K562 (cell line): ENCODE measurements around the gene PRMT2. TPM values are rescaled to one million over a fixed set of nuclear protein-coding genes. Genes with fewer than 3 reads are reported as not detected.

Source experiments
- ATAC-seq: fragments of 200-7000 bp; cut with Tn5 transposase; 3 replicates; pipeline ENCODE4 v1.9.1; 2020; ENCODE audit warnings: moderate library complexity
- BruUV-seq: library from RNA; stranded (reverse); fragments of 400-500 nt; replicated peaks from 2 replicates; lab custom pipeline; 2021; lab: Mats Ljungman, UMichigan
- CTCF ChIA-PET: fragments of 300-600 bp; formaldehyde crosslinking; extraction: SDS; loops from one replicate; lab custom pipeline; 2021; ENCODE audit warnings: low intra/inter-chr PET ratio; lab: Yijun Ruan, JAX
- POLR2A ChIA-PET: fragments of 300-600, 350-650 bp; sonication (Branson Sonifier 250); formaldehyde crosslinking; extraction: SDS; loops from one replicate; lab custom pipeline; 2021; ENCODE audit warnings: antibody characterized with exemption, inconsistent platforms; lab: Yijun Ruan, JAX
- DNase-seq, 4 experiments: peaks; one replicate each; pipeline versions ENCODE4 v3.0.0 to v3.0.0-alpha.2; 2011 to 2018; ENCODE audit warnings: low spot score in 3 of 4, mixed read lengths in 3 of 4; ENCODE audit errors: extremely low read depth in 1 of 4
- FAIRE-seq: peaks from 2 replicates; lab custom pipeline; 2011; peaks lifted over from hg19 to GRCh38; lab: Jason Lieb, UNC
- H2AFZ ChIP-seq: 2 replicates; pipeline ENCODE4 v1.6.0; 2011; ENCODE audit warnings: low read depth, low read length, control low read depth, inconsistent platforms
- H3K27ac ChIP-seq: fragments of 200-600 bp; 3 replicates; pipeline ENCODE4 v1.8.0; 2011; ENCODE audit warnings: low read depth, mild to moderate bottlenecking, control low read depth, inconsistent platforms, low read length, moderate library complexity, mixed read lengths; ENCODE audit errors: extremely low read depth
- H3K27me3 ChIP-seq, 2 experiments: fragments of 300-600 bp in 1 of 2; 2 replicates in 1 of 2; 3 replicates in 1 of 2; pipeline versions ENCODE4 v1.6.0 to v1.8.0; 2011; ENCODE audit warnings: inconsistent platforms in 2 of 2, low read length in 2 of 2, mild to moderate bottlenecking in 1 of 2, mixed read lengths in 1 of 2, moderate library complexity in 1 of 2; ENCODE audit not compliant: control insufficient read depth in 2 of 2, insufficient read depth in 2 of 2
- H3K36me3 ChIP-seq: fragments of 300-600 bp; 3 replicates; pipeline ENCODE4 v1.8.0; 2011; ENCODE audit warnings: mild to moderate bottlenecking, low read length, inconsistent platforms; ENCODE audit not compliant: control insufficient read depth, insufficient read depth
- H3K4me1 ChIP-seq, 2 experiments: fragments of 200-600 bp in 1 of 2; replicated peaks in 1 of 2; 2 replicates in 1 of 2; 3 replicates in 1 of 2; pipeline versions ENCODE4 v1.5.1 to v1.8.0; 2011; ENCODE audit warnings: inconsistent platforms in 2 of 2, low read length in 2 of 2, mild to moderate bottlenecking in 1 of 2, mixed read lengths in 1 of 2, moderate library complexity in 1 of 2; ENCODE audit not compliant: control insufficient read depth in 2 of 2, insufficient read depth in 2 of 2
- H3K4me2 ChIP-seq: 2 replicates; pipeline ENCODE4 v1.6.1; 2011; ENCODE audit warnings: low read length, control low read depth, inconsistent platforms, mixed read lengths; ENCODE audit not compliant: insufficient read depth
- H3K4me3 ChIP-seq: fragments of 200-600 bp; sonication (generic), shearing (Covaris generic); 2 replicates; pipeline ENCODE4 v1.5.1; 2016; ENCODE audit warnings: control low read depth, inconsistent platforms
- H3K79me2 ChIP-seq: fragments of 200-600 bp; 3 replicates; pipeline ENCODE4 v1.8.0; 2011; ENCODE audit warnings: low read length, inconsistent platforms; ENCODE audit not compliant: control insufficient read depth, insufficient read depth
- H3K9ac ChIP-seq, 2 experiments: 2 replicates each; pipeline versions ENCODE4 v1.6.0 to v1.6.1; 2011; ENCODE audit warnings: low read depth in 2 of 2, low read length in 2 of 2, control low read depth in 1 of 2, inconsistent platforms in 1 of 2, mild to moderate bottlenecking in 1 of 2, mixed read lengths in 1 of 2; ENCODE audit not compliant: insufficient read depth in 1 of 2
- H3K9me1 ChIP-seq: one replicate; pipeline ENCODE4 v1.6.0; 2011; ENCODE audit warnings: inconsistent platforms, mild to moderate bottlenecking, low read length, moderate library complexity; ENCODE audit not compliant: control insufficient read depth, insufficient read depth
- H3K9me3 ChIP-seq: replicated peaks from 2 replicates; pipeline ENCODE4 v1.5.1; 2011; ENCODE audit warnings: low read depth, low read length, inconsistent platforms; ENCODE audit not compliant: control insufficient read depth, insufficient read depth
- H4K20me1 ChIP-seq: replicated peaks from 2 replicates; pipeline ENCODE4 v1.6.1; 2011; ENCODE audit warnings: low read length, inconsistent platforms, mixed read lengths; ENCODE audit not compliant: control insufficient read depth, insufficient read depth
- ASH1L ChIP-seq: fragments of 450-650 bp; IDR thresholded peaks from 2 replicates; pipeline ENCODE4 v1.6.1; 2018; ENCODE audit warnings: borderline replicate concordance, mild to moderate bottlenecking, low read depth; ENCODE audit not compliant: partially characterized antibody
- CBX8 ChIP-seq: fragments of 200-600 bp; sonication (generic); IDR thresholded peaks from 2 replicates; pipeline ENCODE4 v1.6.1; 2012; ENCODE audit warnings: borderline replicate concordance, mixed run types, low read depth, mild to moderate bottlenecking, moderate library complexity, mixed read lengths, low read length, control low read depth, inconsistent platforms; ENCODE audit not compliant: poor library complexity, severe bottlenecking; ENCODE audit errors: extremely low read depth
- LARP7 ChIP-seq: fragments of 450-650 bp; IDR thresholded peaks from 2 replicates; pipeline ENCODE4 v1.6.1; 2016
- MEF2D ChIP-seq: conservative IDR thresholded peaks from 2 replicates; pipeline ENCODE4 v1.6.1; 2016; ENCODE audit warnings: low read depth, missing genetic modification characterization, missing compliant biosample characterization
- SRSF3 ChIP-seq: fragments of 200-400 bp; formaldehyde crosslinking; IDR thresholded peaks from 2 replicates; pipeline ENCODE4 v1.6.1; 2016; ENCODE audit warnings: mild to moderate bottlenecking, low read length, moderate library complexity; ENCODE audit not compliant: insufficient read depth
- TBL1XR1 ChIP-seq, 2 experiments: IDR thresholded peaks; 2 replicates each; pipeline ENCODE4 v1.6.1; 2012; ENCODE audit warnings: improper control_type of control experiment in 2 of 2, low read length in 2 of 2, mild to moderate bottlenecking in 1 of 2
- ZKSCAN1 ChIP-seq: fragments of 150-350 bp; IDR thresholded peaks from 2 replicates; pipeline ENCODE4 v1.6.1; 2016; ENCODE audit warnings: low read depth, low read length
- ZNF217 ChIP-seq: sonication (generic); formaldehyde crosslinking; IDR thresholded peaks from 2 replicates; pipeline ENCODE4 v1.8.0; 2022; ENCODE audit warnings: mild to moderate bottlenecking, missing genetic modification reagents
- ZNF766 ChIP-seq: fragments of 200-800 bp; sonication (Bioruptor generic); conservative IDR thresholded peaks from 2 replicates; pipeline ENCODE4 v1.6.1; 2016; ENCODE audit warnings: missing genetic modification characterization, missing compliant biosample characterization
- WGBS: fragments of 100-300 bp; shearing (Covaris generic); methylation state at CpG from one replicate; pipeline ENCODE4 v1.1.6; 2016; ENCODE audit warnings: low coverage, mixed read lengths; ENCODE audit not compliant: insufficient coverage; ENCODE audit errors: missing lambda C conversion rate; 5-methylcytosine and 5-hydroxymethylcytosine counted together
- in situ Hi-C: fragments of 300-500 bp; cut with MboI; formaldehyde crosslinking; loops from 4 replicates; pipeline ENCODE4 v1.15.0; 2018; ENCODE audit warnings: inconsistent platforms, mixed read lengths
- intact Hi-C: fragments of 100-400 bp; cut with micrococcal nuclease; formaldehyde crosslinking; loops from 2 replicates; pipeline ENCODE4 v1.14.2; 2022
- polyA plus RNA-seq, 8 experiments: library from polyadenylated mRNA; depleted of rRNA in 4 of 8; stranded (reverse) in 5 of 8; unstranded in 3 of 8; fragments of >200 nt; fragmentation: Nextera tagmentation in 2 of 8; fragmentation: Illumina TruSeq in 1 of 8; extraction: Ambion mirVana in 2 of 8; extraction: Trizol in 1 of 8; gene quantifications; 2 replicates each; pipeline versions ENCODE4 v1.2.1 to v1.2.3, GENCODE V29; 2011 to 2014; ENCODE audit warnings: inconsistent platforms in 1 of 8, missing spikeins in 1 of 8
- total RNA-seq, 7 experiments: library from RNA; depleted of rRNA in 6 of 7; stranded (reverse); fragments of >200 nt in 6 of 7; fragmentation: Illumina TruSeq in 2 of 7; extraction: Trizol in 2 of 7; gene quantifications; 2 replicates each; pipeline versions ENCODE4 v1.2.1 to v1.2.3, GENCODE V29; 2011 to 2021; ENCODE audit warnings: low replicate concordance in 1 of 7

The PRMT2 gene
- total and polyA plus RNA-seq, 9 of the 15 experiments (the other 6 are each of a cell fraction or from before 2014, with no cell fraction given) = 37.2 to 85.7 (median 59.3) TPM

GRCh38 chr21:46626536-46626935 lies 8.9 kb upstream of the PRMT2 start (continued):
- TF ChIP-seq SRSF3 (no peak), TBL1XR1 (IDR thresholded peaks at IDR 0.05; ENCODE audit: low read length in 2 of 2) (no peak), ZNF217 (CRISPR knock-in tag) (no peak), MEF2D (no peak), LARP7 (no peak), CBX8 (no peak), ZKSCAN1 (no peak)
- TF ChIP-seq, all 486 proteins: peak for 0

GRCh38 chr21:46626975-46627501 lies 8.4 kb upstream of the PRMT2 start:
- H2AFZ ChIP-seq = no peak overlapping the region
- TF ChIP-seq ZNF766 (CRISPR knock-in tag) (0 out of 2 replicates have a peak, but pooled peaks have one; percentile 29), ASH1L (no peak)
- intact Hi-C loops = no loop called here
- ChIA-PET POLR2A (interaction anchor here (0.7 to 1.1 kb wide), 2 partner anchors 9 to 25 kb away, joined by 3 to 4 read pairs; partner anchors contain the start of gene PRMT2), CTCF (no interaction called here)
- H3K9me3 ChIP-seq = peaks cover 5% of the 10 kb centered on the region; the same call in 1 of the 2 replicates
- BruUV-seq = no TSS peak
- no peaks in the 10 kb centered on the region for H4K20me1 ChIP-seq
- H3K79me2 ChIP-seq = no peaks in the 10 kb centered on the region
- ATAC-seq = peak; percentile 28; the same call in 1 of the 3 replicates
- H3K36me3 ChIP-seq = no peaks in the 10 kb centered on the region
- H3K27ac ChIP-seq = no peak overlapping the region
- no peak for FAIRE-seq
- no peak overlapping the region for H3K9ac ChIP-seq
- H3K9me1 ChIP-seq = no peaks in the 10 kb centered on the region
- WGBS = 8% methylated on average over 6 of the region's 6 CpGs
- no peak overlapping the region for H3K4me3 ChIP-seq
- peaks cover 0 to 6% of the 10 kb centered on the region in 2 experiments; a peak in 3 of 5 replicates for H3K4me1 ChIP-seq
- H3K27me3 ChIP-seq = peaks cover 0 to 17% of the 10 kb centered on the region in 2 experiments; a peak in 3 of 5 replicates
- DNase-seq = no peak
- H3K4me2 ChIP-seq = no peak overlapping the region
- in situ Hi-C loops = no loop called here
